NB4 (cell line): ENCODE results near the gene COQ2.

Source experiments
- MYC ChIP-seq: IDR thresholded peaks from 2 replicates; pipeline ENCODE4 v1.6.1; 2011; ENCODE audit warnings: low read depth, low read length
- POLR2A ChIP-seq: IDR thresholded peaks from 2 replicates; pipeline ENCODE4 v1.6.1; 2011; ENCODE audit warnings: mild to moderate bottlenecking; ENCODE audit not compliant: insufficient read length; ENCODE audit errors: extremely low read depth
- TF ChIP-seq, protein P1 (sequence below): IDR thresholded peaks from one replicate; pipeline ENCODE4 v1.5.1; 2012; ENCODE audit warnings: low read depth, low read length
- TF ChIP-seq, protein P2 (sequence below): IDR thresholded peaks from 2 replicates; pipeline ENCODE4 v1.6.1; 2011; ENCODE audit warnings: low read depth, low read length

- TF ChIP-seq, protein P1, sequence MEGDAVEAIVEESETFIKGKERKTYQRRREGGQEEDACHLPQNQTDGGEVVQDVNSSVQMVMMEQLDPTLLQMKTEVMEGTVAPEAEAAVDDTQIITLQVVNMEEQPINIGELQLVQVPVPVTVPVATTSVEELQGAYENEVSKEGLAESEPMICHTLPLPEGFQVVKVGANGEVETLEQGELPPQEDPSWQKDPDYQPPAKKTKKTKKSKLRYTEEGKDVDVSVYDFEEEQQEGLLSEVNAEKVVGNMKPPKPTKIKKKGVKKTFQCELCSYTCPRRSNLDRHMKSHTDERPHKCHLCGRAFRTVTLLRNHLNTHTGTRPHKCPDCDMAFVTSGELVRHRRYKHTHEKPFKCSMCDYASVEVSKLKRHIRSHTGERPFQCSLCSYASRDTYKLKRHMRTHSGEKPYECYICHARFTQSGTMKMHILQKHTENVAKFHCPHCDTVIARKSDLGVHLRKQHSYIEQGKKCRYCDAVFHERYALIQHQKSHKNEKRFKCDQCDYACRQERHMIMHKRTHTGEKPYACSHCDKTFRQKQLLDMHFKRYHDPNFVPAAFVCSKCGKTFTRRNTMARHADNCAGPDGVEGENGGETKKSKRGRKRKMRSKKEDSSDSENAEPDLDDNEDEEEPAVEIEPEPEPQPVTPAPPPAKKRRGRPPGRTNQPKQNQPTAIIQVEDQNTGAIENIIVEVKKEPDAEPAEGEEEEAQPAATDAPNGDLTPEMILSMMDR: no peak
- no peak for TF ChIP-seq POLR2A
- TF ChIP-seq, protein P2, sequence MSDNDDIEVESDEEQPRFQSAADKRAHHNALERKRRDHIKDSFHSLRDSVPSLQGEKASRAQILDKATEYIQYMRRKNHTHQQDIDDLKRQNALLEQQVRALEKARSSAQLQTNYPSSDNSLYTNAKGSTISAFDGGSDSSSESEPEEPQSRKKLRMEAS: no peak
- TF ChIP-seq MYC: no peak
Observed at GRCh38 chr4:83297548-83298260, 13.1 kb upstream of the COQ2 start.
